Stimulated activated effector memory CD8-positive, alpha-beta T cell treated with anti-CD3 and anti-CD28 coated beads, Interleukin-12 subunit alpha, Interleukin-12 subunit beta, amount 100 ng/mL, for 72 hours (primary cell): Measurements from ENCODE around the gene TRPV5.

Experiments used
- ATAC-seq: fragments of 150-1000 bp; cut with Tn5 transposase; 2 replicates; pipeline ENCODE4 v1.10.0; 2021
- DNase-seq, 2 donors: peaks; one replicate each; pipeline ENCODE4 v3.0.0; 2021 to 2022; ENCODE audit warnings: low spot score in 2 of 2
- H3K27ac Mint-ChIP-seq: one replicate; pipeline ENCODE4 v1.8.0; 2022; ENCODE audit warnings: mild to moderate bottlenecking, mixed read lengths
- H3K36me3 Mint-ChIP-seq: one replicate; pipeline ENCODE4 v1.8.0; 2022; ENCODE audit warnings: mild to moderate bottlenecking, mixed read lengths
- H3K4me1 Mint-ChIP-seq: one replicate; pipeline ENCODE4 v1.8.0; 2022; ENCODE audit warnings: mixed read lengths
- H3K4me3 Mint-ChIP-seq: one replicate; pipeline ENCODE4 v1.8.0; 2022; ENCODE audit warnings: mild to moderate bottlenecking, mixed read lengths
- H3K9me3 Mint-ChIP-seq: one replicate; pipeline ENCODE4 v1.8.0; 2022; ENCODE audit warnings: mixed read lengths

Gene TRPV5

DNA sequence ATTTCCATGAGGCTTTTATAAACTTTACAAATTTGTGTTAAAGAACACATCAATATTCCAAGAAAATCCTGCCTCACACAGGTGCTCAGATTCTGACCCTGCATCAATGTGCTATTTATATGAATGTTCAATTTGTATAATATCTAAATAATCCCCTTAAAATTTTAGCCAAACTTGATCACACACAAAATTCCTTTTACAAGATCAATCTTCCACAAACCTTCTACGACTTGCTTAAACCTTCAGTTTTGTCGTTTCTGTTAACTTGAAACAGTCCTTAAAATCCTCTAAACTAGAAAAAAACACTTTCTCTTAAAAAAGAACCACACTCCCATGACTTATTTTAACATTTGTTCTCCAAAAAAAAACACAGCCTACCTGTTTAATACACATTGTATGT lies 27.8 kb downstream of the TRPV5 start:
- ATAC-seq: no peak
- DNase-seq: no peak
- no peak overlapping the region for H3K27ac Mint-ChIP-seq
- no peaks in the 10 kb centered on the region for H3K4me1 Mint-ChIP-seq
- H3K9me3 Mint-ChIP-seq: no peaks in the 10 kb centered on the region
- no peaks in the 10 kb centered on the region for H3K36me3 Mint-ChIP-seq
- no peak overlapping the region for H3K4me3 Mint-ChIP-seq

DNA sequence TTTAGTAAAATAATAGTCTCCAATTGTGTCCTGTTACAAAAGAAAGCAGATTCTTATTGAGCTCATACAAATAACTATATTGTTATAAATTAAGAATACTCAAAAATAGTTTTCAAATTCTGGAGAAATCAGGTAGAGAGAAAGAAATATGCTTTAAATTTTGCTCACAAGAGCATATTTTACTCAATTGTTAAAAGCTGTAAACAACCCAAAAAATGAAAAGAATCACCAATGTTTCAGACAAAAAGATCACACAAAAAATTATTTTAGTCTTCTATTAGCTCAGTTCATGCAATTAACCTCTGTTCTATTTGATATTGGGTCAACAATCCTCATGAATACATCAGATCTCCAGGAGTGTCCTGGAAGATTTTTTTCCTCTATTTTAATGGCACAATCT lies 29.4 kb downstream of the TRPV5 start:
- DNase-seq (no peak), ATAC-seq (no peak)
- Mint-ChIP-seq H3K4me3 (no peak overlapping the region), H3K27ac (no peak overlapping the region), H3K9me3 (no peaks in the 10 kb centered on the region), H3K4me1 (no peaks in the 10 kb centered on the region), H3K36me3 (no peaks in the 10 kb centered on the region)

DNA sequence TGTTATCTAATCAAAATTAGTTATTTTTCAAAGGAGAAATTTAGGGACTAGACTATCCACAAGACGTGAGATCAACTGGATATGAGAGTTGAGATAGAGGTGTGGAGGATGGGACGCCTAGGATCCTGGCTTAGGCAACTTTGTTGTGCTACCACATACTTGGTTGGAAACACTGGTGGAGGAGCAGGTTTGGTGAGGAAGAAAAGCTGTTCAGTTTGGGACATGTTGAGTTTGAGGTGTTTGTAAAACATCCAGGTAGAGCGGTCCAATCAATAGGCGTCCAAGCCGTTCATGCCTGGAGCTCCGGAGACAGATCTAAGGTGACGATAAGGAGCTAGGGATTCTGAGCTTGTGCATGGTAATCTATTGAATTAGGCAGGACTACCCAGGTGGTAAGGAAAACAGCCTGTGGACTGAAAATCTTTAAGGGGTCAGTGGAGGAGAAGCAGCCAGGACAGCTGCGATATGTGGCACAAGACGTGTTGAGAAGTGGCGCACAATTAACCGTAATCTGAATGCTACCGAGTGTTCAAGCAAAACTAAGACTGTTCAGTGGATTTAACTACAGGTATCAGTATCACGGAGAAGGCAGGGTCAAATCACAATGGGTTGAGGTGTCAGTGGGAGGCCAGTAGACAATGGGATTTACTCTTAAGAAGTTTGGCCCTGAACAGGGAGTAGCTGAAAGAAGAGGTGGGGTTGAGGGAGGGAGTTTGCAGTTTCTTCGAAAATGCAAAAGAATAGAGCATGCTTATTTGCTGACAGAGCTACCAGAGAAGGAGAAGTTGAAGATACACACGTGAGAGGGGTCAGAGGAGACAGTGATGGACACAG lies 31.9 kb downstream of the TRPV5 start:
- ATAC-seq (no peak), DNase-seq (no peak)
- Mint-ChIP-seq H3K4me3 (no peak overlapping the region), H3K9me3 (no peaks in the 10 kb centered on the region), H3K27ac (no peak overlapping the region), H3K36me3 (no peaks in the 10 kb centered on the region), H3K4me1 (no peaks in the 10 kb centered on the region)

DNA sequence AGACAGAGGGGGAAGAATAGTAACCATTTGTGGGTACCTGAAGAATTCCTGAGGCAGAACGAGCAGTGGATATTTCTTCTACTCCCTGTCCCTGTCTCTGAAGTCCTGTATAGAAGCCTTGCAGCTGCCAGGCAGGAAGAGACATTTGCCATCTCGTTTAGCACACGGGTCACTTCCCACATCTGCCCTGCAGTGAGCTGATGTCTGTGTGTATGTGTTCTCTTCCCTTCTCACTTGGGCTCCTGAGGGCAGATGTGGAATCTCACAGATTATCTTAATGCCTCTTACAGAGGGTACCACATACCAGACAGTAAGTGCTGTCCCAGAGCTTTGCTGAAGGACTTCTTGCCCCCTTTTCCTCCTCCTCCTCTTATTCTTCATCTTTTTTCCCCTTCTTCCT lies 33.9 kb downstream of the TRPV5 start:
- Mint-ChIP-seq H3K9me3 (no peaks in the 10 kb centered on the region), H3K4me3 (no peak overlapping the region), H3K4me1 (no peaks in the 10 kb centered on the region)

DNA sequence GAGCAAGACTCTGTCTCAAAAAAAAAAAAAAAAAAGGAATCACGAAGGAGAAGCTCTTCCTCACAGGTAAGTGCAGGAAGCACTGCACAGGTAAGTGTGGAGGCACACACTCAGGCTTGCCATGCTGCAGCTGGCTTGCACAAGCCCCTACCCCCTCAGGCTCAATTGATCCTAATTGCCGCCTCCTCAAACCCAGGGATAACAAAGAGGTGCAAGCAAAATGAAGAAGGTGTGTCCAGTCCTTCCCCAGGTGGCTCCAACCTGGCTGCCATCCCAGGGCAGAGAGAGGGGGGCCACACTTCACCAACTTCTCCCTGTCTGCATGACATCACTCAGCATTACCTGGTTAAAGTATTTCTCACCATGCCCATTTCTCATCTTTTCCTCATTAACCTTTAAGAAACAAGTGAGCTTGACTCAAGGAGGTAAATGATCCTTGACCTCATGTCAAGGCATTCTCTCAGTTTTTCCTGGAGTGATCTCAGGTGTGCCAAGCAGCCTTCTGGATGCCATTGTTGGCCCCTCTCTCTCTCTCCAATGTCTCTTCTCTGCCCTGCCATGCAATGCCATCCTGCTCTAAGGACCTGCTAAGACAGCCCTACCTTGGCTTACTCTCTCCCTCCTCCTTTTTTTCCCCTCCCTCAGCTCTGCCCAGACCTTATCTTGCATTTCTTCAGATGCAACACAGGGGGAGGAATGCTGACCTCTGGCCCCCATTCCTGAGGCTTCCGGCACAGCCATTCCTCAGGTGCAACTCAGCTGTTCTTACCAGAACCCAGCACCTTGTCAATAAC lies 35.0 kb downstream of the TRPV5 start:
- ATAC-seq (no peak), DNase-seq (no peak)
- H3K4me1 Mint-ChIP-seq: no peaks in the 10 kb centered on the region
- H3K27ac Mint-ChIP-seq: no peak overlapping the region
- no peaks in the 10 kb centered on the region for H3K9me3 Mint-ChIP-seq
- no peaks in the 10 kb centered on the region for H3K36me3 Mint-ChIP-seq
- no peak overlapping the region for H3K4me3 Mint-ChIP-seq

More for the DNA sequence above, 33.9 kb downstream of the TRPV5 start:
- H3K27ac Mint-ChIP-seq: no peak overlapping the region
- no peaks in the 10 kb centered on the region for H3K36me3 Mint-ChIP-seq
- DNase-seq: no peak
- no peak for ATAC-seq

DNA sequence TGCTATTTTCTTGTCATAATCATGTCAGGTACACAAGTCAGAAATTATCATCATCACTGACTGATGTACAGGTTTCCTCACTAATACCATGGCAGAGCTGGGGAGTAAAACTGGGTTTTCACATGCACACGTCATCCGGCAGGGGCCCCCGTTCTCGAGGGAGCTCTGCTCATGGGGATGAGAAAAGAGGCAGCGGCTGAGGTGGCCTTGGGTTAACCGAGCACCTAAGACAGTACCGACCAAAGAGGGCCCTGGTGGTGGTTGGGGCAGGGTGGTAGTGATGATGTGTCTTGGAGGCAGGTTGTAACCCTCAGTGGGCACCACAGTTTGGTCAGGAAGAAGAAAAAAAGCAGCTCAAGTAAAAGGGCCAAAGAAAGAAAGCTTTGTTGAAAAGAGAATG lies 35.9 kb downstream of the TRPV5 start:
- H3K4me3 Mint-ChIP-seq: no peak overlapping the region
- no peak overlapping the region for H3K27ac Mint-ChIP-seq
- ATAC-seq: no peak
- no peaks in the 10 kb centered on the region for H3K36me3 Mint-ChIP-seq
- no peaks in the 10 kb centered on the region for H3K9me3 Mint-ChIP-seq
- no peaks in the 10 kb centered on the region for H3K4me1 Mint-ChIP-seq
- no peak for DNase-seq

DNA sequence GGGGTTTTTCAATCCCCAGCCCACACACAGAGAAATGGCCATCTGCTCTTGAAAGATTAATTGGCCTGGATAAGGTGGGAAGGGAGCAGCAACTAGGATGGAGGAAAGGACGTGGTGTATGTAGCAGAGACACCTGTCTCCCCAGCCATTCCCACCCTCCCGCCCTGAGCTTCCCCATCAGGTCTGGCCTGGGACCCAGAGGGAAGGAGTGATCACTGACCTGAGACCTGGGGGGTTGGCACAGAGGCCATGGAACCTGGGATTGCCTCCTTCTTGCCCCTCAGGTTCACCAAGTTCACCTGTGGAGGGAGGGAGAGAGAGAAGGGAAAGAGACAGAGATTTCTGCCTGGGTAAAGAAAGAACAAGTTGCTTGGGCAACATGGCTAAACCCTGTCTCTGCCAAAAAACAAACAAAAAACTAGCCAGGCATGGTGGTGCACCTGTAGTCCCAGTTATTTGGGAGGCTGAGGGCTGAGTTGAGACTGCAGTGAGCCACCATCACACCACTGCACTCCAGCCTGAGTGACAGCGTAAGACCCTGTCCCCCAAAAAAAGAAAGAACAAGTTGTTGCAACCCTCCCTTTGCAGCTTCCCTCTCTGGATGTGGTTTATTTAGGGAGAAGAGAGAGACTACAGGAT lies 36.7 kb downstream of the TRPV5 start:
- Mint-ChIP-seq H3K4me1 (no peaks in the 10 kb centered on the region), H3K36me3 (no peaks in the 10 kb centered on the region), H3K9me3 (no peaks in the 10 kb centered on the region), H3K4me3 (no peak overlapping the region), H3K27ac (no peak overlapping the region)
- ATAC-seq (no peak), DNase-seq (no peak)

DNA sequence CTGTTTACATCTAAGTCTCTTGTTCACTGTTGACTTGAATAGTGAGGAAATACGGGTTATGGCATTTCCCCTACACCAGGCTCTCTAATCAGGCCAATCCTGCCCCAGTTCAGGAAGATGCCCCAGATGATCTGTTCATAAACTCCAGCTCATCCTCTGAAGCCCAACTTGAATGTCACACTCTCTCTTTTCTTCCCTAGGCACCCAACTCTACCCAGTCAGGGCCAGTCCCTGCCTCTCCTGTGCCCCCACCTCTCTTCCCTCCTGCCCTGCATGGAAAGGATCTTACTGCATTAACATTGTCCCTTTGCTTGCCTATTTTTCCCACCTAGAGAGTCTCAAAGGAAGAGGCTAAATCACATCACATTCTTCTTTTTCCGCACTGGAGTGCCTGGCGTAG lies 37.4 kb downstream of the TRPV5 start:
- Mint-ChIP-seq H3K9me3 (no peaks in the 10 kb centered on the region), H3K36me3 (no peaks in the 10 kb centered on the region), H3K4me1 (no peaks in the 10 kb centered on the region), H3K27ac (no peak overlapping the region), H3K4me3 (no peak overlapping the region)
- no peak for ATAC-seq
- no peak for DNase-seq

DNA sequence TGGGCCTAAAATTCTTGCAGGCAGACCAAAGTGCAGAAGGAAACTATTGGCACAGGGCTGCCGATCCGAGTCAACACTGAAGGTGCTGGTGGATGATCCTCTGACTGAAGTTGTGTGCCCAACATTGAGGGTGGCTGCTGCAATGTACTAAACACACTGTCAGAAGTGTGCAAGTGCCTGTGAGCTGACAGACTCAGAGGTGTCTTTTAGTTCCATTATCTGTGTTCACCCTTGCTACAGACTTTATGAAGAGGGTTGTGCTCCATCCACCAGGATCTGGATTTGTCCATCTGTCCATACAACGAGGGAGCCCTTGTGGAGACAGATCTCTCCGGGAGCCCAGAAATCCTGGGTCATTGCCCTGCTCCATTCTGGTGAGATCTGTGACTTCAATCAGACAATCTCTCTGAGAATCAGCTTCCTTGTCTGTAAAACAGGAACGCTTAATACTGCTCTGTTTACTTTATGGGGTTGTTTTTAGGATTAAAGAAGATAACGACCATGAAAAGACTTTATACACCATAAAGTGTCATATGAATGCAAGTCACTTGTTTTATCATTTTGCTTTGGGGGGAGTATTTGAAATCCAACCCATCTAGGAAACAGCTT lies 38.5 kb downstream of the TRPV5 start:
- DNase-seq: no peak
- no peak overlapping the region for H3K4me3 Mint-ChIP-seq
- no peaks in the 10 kb centered on the region for H3K9me3 Mint-ChIP-seq
- ATAC-seq: no peak
- no peaks in the 10 kb centered on the region for H3K36me3 Mint-ChIP-seq
- no peaks in the 10 kb centered on the region for H3K4me1 Mint-ChIP-seq
- no peak overlapping the region for H3K27ac Mint-ChIP-seq

DNA sequence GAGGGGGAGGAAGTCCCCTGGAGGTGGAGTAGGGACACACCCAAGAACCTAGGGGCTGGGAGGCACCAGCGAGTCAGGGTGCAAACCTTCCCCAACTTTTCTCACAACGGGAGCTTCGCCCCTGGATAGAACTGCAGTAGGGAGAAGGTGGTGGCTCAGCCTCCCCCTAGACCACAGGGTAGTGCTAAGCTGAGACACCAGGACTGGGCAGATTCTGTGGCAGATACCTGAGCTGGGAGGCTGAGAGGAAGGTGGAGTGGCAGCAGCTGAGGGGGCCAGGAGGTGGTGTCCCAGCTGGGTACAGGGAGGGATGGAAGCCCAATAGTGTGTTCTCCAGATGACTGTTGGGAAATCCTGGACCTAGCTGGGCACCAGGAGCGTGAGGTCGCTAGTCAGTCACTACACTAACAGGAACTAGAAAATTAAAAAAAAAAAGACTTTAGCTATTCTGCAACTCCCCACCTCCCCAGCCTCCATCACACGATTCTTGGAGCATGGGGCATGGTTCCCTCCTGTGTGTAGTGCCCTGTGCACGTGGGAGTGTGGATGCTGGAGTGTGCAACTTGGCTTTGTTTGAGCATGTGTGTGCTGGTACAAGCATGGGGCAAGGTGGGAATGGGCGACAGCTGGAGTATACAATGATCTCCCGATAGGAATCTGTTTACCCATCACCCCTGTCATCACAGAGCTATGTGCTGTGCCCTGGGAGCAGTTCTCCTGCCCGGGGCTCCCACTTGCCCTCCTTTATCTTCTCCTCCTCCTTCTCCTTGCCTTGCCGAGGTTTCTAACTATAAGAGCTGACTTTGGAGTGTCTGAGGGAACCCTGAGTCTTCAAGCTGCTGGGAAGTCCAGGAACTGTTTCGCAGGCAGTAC lies 39.2 kb downstream of the TRPV5 start:
- Mint-ChIP-seq H3K4me1 (no peaks in the 10 kb centered on the region), H3K36me3 (no peaks in the 10 kb centered on the region), H3K4me3 (no peak overlapping the region), H3K9me3 (no peaks in the 10 kb centered on the region), H3K27ac (no peak overlapping the region)
- DNase-seq: no peak
- peak; percentile 24 for ATAC-seq

DNA sequence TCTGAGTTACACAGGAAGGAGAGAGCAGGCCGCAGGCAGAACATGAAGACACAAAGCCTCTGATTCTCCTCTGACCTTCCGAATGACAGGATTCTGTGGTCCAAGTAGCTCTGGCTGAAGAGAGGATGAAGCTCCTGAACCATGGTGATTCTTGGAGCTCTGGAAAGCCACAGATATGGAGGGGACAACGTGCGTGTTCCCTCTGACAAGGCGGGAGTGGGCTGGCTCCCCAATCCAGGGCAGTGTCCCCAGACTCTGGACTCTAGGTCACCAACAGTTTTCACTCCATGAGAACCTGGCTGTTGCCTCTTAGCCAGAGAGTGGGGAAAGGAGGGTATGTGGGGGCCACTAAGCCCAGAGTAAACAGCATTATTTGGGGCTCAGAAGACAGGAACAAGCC lies 40.6 kb downstream of the TRPV5 start:
- no peaks in the 10 kb centered on the region for H3K9me3 Mint-ChIP-seq
- H3K4me1 Mint-ChIP-seq: no peaks in the 10 kb centered on the region
- ATAC-seq: no peak
- H3K36me3 Mint-ChIP-seq: no peaks in the 10 kb centered on the region
- H3K27ac Mint-ChIP-seq: no peak overlapping the region
- DNase-seq: no peak
- H3K4me3 Mint-ChIP-seq: no peak overlapping the region

DNA sequence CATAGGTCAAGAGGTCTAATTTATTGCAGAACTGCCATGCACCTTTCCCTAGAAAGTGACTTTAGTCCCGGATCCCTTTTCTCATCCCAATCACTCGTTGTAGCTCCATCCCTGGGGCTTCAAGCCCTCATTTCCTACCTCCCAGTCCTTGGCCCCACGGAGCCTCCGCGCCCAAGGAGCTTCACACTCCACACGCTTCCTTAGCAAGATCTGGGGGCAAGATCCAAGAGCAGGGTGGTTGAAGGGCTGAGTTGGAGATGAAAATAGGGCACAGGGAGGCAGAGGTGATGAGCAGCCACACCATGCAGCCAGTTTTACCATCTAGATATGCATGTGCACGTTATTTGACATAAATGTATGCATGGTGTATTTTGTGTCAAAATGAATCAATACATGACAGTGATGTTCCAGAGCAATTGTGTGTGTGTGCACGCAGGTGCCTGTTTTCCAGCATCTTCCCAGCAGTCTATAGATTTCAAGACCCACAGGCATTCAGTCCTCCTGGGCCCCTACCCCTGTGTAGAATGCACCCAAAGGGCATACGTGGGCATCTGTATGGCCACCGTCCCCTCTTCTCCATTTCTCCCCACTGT lies 42.0 kb downstream of the TRPV5 start:
- Mint-ChIP-seq H3K36me3 (no peaks in the 10 kb centered on the region), H3K4me3 (no peak overlapping the region), H3K9me3 (no peaks in the 10 kb centered on the region), H3K4me1 (no peaks in the 10 kb centered on the region), H3K27ac (no peak overlapping the region)
- ATAC-seq (no peak), DNase-seq (no peak)

DNA sequence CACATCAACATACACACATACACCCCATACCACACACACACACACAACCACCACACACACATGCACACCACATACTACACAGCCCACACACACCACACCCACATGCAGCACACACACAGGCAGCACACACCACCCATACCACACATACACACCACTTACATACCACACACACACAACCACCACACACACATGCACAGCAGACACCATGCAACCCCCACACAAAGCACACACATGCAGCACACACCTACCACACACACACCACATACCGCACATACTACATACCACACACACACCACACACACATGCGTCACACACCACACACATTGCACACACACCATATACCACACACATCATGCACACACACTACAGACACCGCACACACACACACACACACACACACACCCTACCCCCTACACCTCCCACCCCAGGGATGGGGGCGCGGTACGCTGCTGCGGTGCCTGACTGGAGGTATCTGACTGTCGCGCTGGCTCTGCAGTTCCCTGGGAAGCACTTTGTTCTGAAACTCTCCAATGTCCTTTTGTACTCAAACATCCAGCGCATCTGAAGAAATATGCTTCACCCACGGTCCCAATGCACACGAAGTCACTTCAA lies 42.6 kb downstream of the TRPV5 start:
- Mint-ChIP-seq H3K4me3 (no peak overlapping the region), H3K27ac (no peak overlapping the region), H3K4me1 (no peaks in the 10 kb centered on the region), H3K9me3 (no peaks in the 10 kb centered on the region), H3K36me3 (no peaks in the 10 kb centered on the region)
- DNase-seq (no peak), ATAC-seq (no peak)

DNA sequence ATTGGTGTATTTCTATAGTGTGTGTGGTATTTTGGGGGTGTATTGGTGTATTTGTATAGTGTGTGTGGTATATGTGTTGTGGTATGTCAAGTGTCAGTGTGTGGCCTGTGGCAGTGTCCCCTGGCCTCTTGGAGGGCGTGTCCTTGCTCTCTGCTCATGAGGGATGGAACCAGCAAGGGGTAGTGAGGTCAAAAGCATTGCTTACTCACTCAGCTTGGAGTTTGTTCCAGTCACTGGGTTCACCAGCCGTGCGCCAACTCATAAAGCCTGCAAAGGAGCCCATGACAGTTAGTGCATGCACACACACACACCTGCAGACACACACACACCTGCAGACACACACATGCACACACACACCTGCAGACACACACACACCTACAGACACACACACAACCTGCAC lies 43.7 kb downstream of the TRPV5 start:
- Mint-ChIP-seq H3K4me1 (no peaks in the 10 kb centered on the region), H3K27ac (no peak overlapping the region), H3K4me3 (no peak overlapping the region), H3K36me3 (no peaks in the 10 kb centered on the region), H3K9me3 (no peaks in the 10 kb centered on the region)
- DNase-seq (no peak), ATAC-seq (no peak)
